Testis (tissue), 3 donors: Measurements from ENCODE around the gene HSD17B14. TPM values are rescaled to one million over a fixed set of nuclear protein-coding genes. Genes with fewer than 3 reads are reported as not detected.

Experiments used
- DNase-seq: peaks from one replicate; pipeline ENCODE4 v3.0.0-alpha.2; 2019
- H3K27ac ChIP-seq, 2 donors: fragments of 200-600 bp; sonication (generic); one replicate each; pipeline ENCODE4 v1.5.1; 2019
- H3K27me3 ChIP-seq: fragments of 200-600 bp; sonication (generic); one replicate; pipeline ENCODE4 v1.5.1; 2019
- H3K36me3 ChIP-seq: fragments of 200-600 bp; sonication (generic); one replicate; pipeline ENCODE4 v1.5.1; 2017; ENCODE audit warnings: low read depth; ENCODE audit errors: missing control alignments
- H3K4me1 ChIP-seq: fragments of 200-600 bp; sonication (generic); one replicate; pipeline ENCODE4 v1.5.1; 2019
- H3K4me3 ChIP-seq, 2 donors: fragments of 200-600 bp; sonication (generic); one replicate each; pipeline ENCODE4 v1.5.1; 2017 to 2019
- H3K9me3 ChIP-seq: fragments of 200-600 bp; sonication (generic); one replicate; pipeline ENCODE4 v1.5.1; 2017
- POLR2A ChIP-seq: fragments of 450-650 bp; IDR thresholded peaks from one replicate; pipeline ENCODE4 v1.6.1; 2017; ENCODE audit warnings: antibody characterized with exemption, mild to moderate bottlenecking, moderate library complexity
- WGBS, 2 donors: methylation state at CpG; one replicate each; pipeline ENCODE4 v1.1.5; 2018; 5-methylcytosine and 5-hydroxymethylcytosine counted together
- intact Hi-C: fragments of 100-400 bp; cut with DNase I; formaldehyde crosslinking; loops from one replicate; pipeline ENCODE4 v1.15.1; 2023; ENCODE audit warnings: low total_unique reads
- polyA plus RNA-seq: library from polyadenylated mRNA; stranded (reverse); fragments of 350-450 nt; fragmentation: Illumina TruSeq; extraction: RNeasy Lipid Tissue Mini Kit (QIAGEN cat#74804); gene quantifications from one replicate; pipeline ENCODE4 v1.2.3, GENCODE V29; 2014; ENCODE audit warnings: low read depth, low replicate concordance; ENCODE audit not compliant: insufficient read depth
- total RNA-seq, 2 donors: library from RNA; depleted of rRNA; stranded (reverse); fragments of >200 nt; gene quantifications; one replicate each; pipeline ENCODE4 v1.2.3, GENCODE V29; 2016
- TF ChIP-seq, protein P1 (sequence below), 3 experiments: fragments of 450-650 bp in 2 of 3; fragments of 200-600 bp in 1 of 3; sonication (generic) in 1 of 3; IDR thresholded peaks; one replicate each; pipeline ENCODE4 v1.5.1; 2016 to 2019; ENCODE audit warnings: antibody characterized with exemption in 3 of 3, mild to moderate bottlenecking in 2 of 3, moderate library complexity in 1 of 3

Gene HSD17B14
- total and polyA plus RNA-seq, 3 donors from 2014 or later = 5.6 to 11.9 (median 8.8) TPM

GRCh38 chr19:48844472-48844871, 8.2 kb upstream of the HSD17B14 start:
- no peaks in the 10 kb centered on the region for H3K9me3 ChIP-seq
- no peaks in the 10 kb centered on the region for H3K27me3 ChIP-seq
- no peaks in the 10 kb centered on the region for H3K36me3 ChIP-seq
- intact Hi-C loops = loop anchor here (10.0 kb wide), 1 partner anchor 200 kb away; the partner anchor contains the start of gene CA11
- no peak overlapping the region for H3K4me3 ChIP-seq
- H3K4me1 ChIP-seq = no peaks in the 10 kb centered on the region
- 68 to 77% methylated on average over 2 of the region's 2 CpGs for WGBS, 2 donors
- no peak overlapping the region for H3K27ac ChIP-seq
- DNase-seq = peak; percentile 56
- TF ChIP-seq, protein P1, sequence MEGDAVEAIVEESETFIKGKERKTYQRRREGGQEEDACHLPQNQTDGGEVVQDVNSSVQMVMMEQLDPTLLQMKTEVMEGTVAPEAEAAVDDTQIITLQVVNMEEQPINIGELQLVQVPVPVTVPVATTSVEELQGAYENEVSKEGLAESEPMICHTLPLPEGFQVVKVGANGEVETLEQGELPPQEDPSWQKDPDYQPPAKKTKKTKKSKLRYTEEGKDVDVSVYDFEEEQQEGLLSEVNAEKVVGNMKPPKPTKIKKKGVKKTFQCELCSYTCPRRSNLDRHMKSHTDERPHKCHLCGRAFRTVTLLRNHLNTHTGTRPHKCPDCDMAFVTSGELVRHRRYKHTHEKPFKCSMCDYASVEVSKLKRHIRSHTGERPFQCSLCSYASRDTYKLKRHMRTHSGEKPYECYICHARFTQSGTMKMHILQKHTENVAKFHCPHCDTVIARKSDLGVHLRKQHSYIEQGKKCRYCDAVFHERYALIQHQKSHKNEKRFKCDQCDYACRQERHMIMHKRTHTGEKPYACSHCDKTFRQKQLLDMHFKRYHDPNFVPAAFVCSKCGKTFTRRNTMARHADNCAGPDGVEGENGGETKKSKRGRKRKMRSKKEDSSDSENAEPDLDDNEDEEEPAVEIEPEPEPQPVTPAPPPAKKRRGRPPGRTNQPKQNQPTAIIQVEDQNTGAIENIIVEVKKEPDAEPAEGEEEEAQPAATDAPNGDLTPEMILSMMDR (IDR thresholded peaks at IDR 0.05) = no peak
- TF ChIP-seq POLR2A = no peak

GRCh38 chr19:48842789-48843162, 6.5 kb upstream of the HSD17B14 start:
- no peaks in the 10 kb centered on the region for H3K4me1 ChIP-seq
- DNase-seq = peak; percentile 65
- H3K9me3 ChIP-seq = no peaks in the 10 kb centered on the region
- H3K27ac ChIP-seq = no peak overlapping the region
- H3K27me3 ChIP-seq = no peaks in the 10 kb centered on the region
- no peak for TF ChIP-seq POLR2A
- TF ChIP-seq, protein P1 (IDR thresholded peaks at IDR 0.05) = peak; percentile 71 to 85 (median 79)
- no peak overlapping the region for H3K4me3 ChIP-seq
- intact Hi-C loops = loop anchor here (2.0 to 10.0 kb wide), 2 partner anchors 52 to 198 kb away; partner anchors contain the start of gene CA11
- H3K36me3 ChIP-seq = no peaks in the 10 kb centered on the region
- 30 to 44% methylated on average over 2 of the region's 2 CpGs for whole genome bisulfite sequencing, 2 donors

DNA sequence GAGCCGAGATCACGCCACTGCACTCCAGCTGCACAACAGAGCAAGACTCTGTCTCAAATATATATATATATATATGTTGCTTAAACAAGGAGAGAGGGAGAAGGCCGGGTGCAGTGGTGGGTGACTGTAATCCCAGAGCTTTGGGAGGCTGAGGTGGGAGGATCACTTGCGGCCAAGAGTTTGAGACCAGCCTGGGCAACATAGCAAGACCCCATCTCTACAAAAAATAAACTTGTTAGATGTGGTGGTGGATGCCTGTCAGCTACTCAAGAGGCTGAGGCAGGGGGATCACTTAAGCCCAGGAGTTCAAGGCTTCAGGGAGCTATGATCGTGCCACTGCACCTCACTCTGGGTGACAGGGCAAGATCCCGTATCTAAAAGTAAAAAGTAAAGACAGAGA, 5.3 kb upstream of the HSD17B14 start:
- intact Hi-C loops = loop anchor here (10.0 kb wide), 1 partner anchor 197 kb away; the partner anchor contains the start of gene CA11
- no peak overlapping the region for H3K4me3 ChIP-seq
- no peak overlapping the region for H3K27ac ChIP-seq
- WGBS, 2 donors = 87 to 91% methylated on average over 6 of the region's 6 CpGs
- no peaks in the 10 kb centered on the region for H3K9me3 ChIP-seq
- DNase-seq = no peak
- no peaks in the 10 kb centered on the region for H3K36me3 ChIP-seq
- no peaks in the 10 kb centered on the region for H3K27me3 ChIP-seq
- no peaks in the 10 kb centered on the region for H3K4me1 ChIP-seq
- TF ChIP-seq, protein P1 (IDR thresholded peaks at IDR 0.05) = no peak
- no peak for TF ChIP-seq POLR2A

- Histone ChIP-seq H3K36me3 (no peaks in the 10 kb centered on the region), H3K9me3 (no peaks in the 10 kb centered on the region), H3K27ac (no peak overlapping the region), H3K4me1 (no peaks in the 10 kb centered on the region), H3K27me3 (no peaks in the 10 kb centered on the region), H3K4me3 (no peak overlapping the region)
- intact Hi-C loops = loop anchor here (10.0 kb wide), 1 partner anchor 196 kb away; the partner anchor contains the start of gene CA11
- WGBS, 2 donors = 88 to 93% methylated on average over 12 to 16 of the region's 16 CpGs
- no peak for DNase-seq
- TF ChIP-seq, protein P1 (IDR thresholded peaks at IDR 0.05) = no peak
- no peak for TF ChIP-seq POLR2A
These were observed 4.8 kb upstream of the HSD17B14 start for GRCh38 chr19:48841047-48841446.

- DNase-seq = no peak
- Histone ChIP-seq H3K27ac (no peak overlapping the region), H3K36me3 (no peaks in the 10 kb centered on the region), H3K27me3 (no peaks in the 10 kb centered on the region), H3K4me1 (peaks cover 5% of the 10 kb centered on the region), H3K4me3 (no peak overlapping the region), H3K9me3 (no peaks in the 10 kb centered on the region)
- WGBS, 2 donors = 47 to 64% methylated on average over 9 of the region's 9 CpGs
- no peak for TF ChIP-seq POLR2A
- TF ChIP-seq, protein P1 (IDR thresholded peaks at IDR 0.05) = no peak
- intact Hi-C loops = no loop called here
These were observed 1.4 kb upstream of the HSD17B14 start for GRCh38 chr19:48837687-48838086.
